GM23338 (cell line): Measurements from ENCODE around the gene CFAP90. TPM values are rescaled to one million over a fixed set of nuclear protein-coding genes. Genes with fewer than 3 reads are reported as not detected.

Experiments
- EZH2 ChIP-seq: fragments of 200-600 bp; sonication (generic); IDR thresholded peaks from one replicate; pipeline ENCODE4 v1.8.0; 2017; ENCODE audit warnings: antibody characterized with exemption, mild to moderate bottlenecking, low read depth; ENCODE audit not compliant: unreplicated experiment
- EZH2phosphoT487 ChIP-seq: fragments of 200-600 bp; sonication (generic); IDR thresholded peaks from one replicate; pipeline ENCODE4 v1.8.1; 2018; ENCODE audit warnings: antibody characterized with exemption; ENCODE audit not compliant: unreplicated experiment
- POLR2AphosphoS5 ChIP-seq: IDR thresholded peaks from 2 replicates; pipeline ENCODE4 v1.6.1; 2016; ENCODE audit warnings: antibody characterized with exemption, low read depth
- REST ChIP-seq: IDR thresholded peaks from one replicate; pipeline ENCODE4 v1.6.1; 2018; ENCODE audit warnings: antibody characterized with exemption; ENCODE audit not compliant: unreplicated experiment
- STAT1 ChIP-seq: IDR thresholded peaks from one replicate; pipeline ENCODE4 v1.6.1; 2016; ENCODE audit warnings: antibody characterized with exemption; ENCODE audit not compliant: unreplicated experiment
- ZNF114 ChIP-seq: fragments of 250-450 bp; sonication (Bioruptor Pico); IDR thresholded peaks from 2 replicates; pipeline ENCODE4 v1.5.0; 2020; ENCODE audit warnings: mild to moderate bottlenecking, moderate library complexity
- ZNF331 ChIP-seq: fragments of 250-450 bp; sonication (Bioruptor Pico); IDR thresholded peaks from 2 replicates; pipeline ENCODE4 v1.5.0; 2020; ENCODE audit warnings: low read depth, mild to moderate bottlenecking, moderate library complexity
- ZNF462 ChIP-seq: fragments of 250-450 bp; sonication (Bioruptor Pico); IDR thresholded peaks from 2 replicates; pipeline ENCODE4 v1.5.0; 2020; ENCODE audit warnings: mild to moderate bottlenecking, moderate library complexity
- polyA plus RNA-seq: library from polyadenylated mRNA; unstranded; fragments of >200 nt; fragmentation: Nextera tagmentation; extraction: Ambion mirVana; gene quantifications from 2 replicates; pipeline ENCODE4 v1.2.1, GENCODE V29; 2016
- total RNA-seq: library from RNA; depleted of rRNA; stranded (reverse); fragments of >200 nt; shearing (Covaris generic); gene quantifications from 2 replicates; pipeline ENCODE4 v1.2.3, GENCODE V29; 2014

Gene CFAP90
- total and polyA plus RNA-seq, 2 experiments from 2014 or later: 0.10 to 1.0 TPM

DNA sequence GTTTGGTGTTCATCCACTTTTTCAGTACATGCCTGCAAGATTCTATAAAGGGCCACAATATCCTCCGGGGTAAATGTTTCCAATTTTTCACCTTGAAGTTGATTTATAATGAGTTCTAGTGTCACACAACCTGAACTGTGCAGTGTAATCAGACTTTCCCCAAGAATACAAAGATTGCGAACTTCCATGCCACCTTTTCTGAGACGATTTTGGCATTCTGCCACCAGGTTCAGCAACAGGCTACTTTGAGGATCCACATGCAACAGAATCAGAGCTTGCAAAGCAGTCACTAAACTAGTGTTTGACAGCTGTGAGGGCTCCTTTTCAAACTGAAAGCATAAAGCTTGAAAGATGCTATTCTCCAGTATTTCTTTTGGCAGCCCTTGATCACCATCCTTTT, 16.3 kb upstream of the CFAP90 start (continued):
- TF ChIP-seq ZNF462 (CRISPR knock-in tag) (no peak), STAT1 (no peak), POLR2AphosphoS5 (no peak), REST (no peak), ZNF331 (CRISPR knock-in tag) (no peak), EZH2 (no peak), ZNF114 (CRISPR knock-in tag) (no peak), EZH2phosphoT487 (no peak)
